ENCODE data around the gene RNF13. TPM values are rescaled to one million over a fixed set of nuclear protein-coding genes. Genes with fewer than 3 reads are reported as not detected.

RNF13 gene
- total RNA-seq, 1 experiment from 2014 or later, result 28.9 TPM

GRCh38 chr3:149816311-149816710, 3.3 kb downstream of the RNF13 start:
- DNase-seq (ENCODE audit: low spot score) (no peak), ATAC-seq (no peak)
- H3K4me3 Mint-ChIP-seq, result no peak overlapping the region
- H3K36me3 Mint-ChIP-seq, result 0 out of 2 replicates have a peak, but pooled peaks cover under 1% of the 10 kb centered on the region
- H3K9me3 Mint-ChIP-seq, result peaks cover under 1% of the 10 kb centered on the region
- H3K4me1 Mint-ChIP-seq, result peaks cover 61% of the 10 kb centered on the region
- no peak overlapping the region for H3K27ac Mint-ChIP-seq
- no peak for TF ChIP-seq RORB (CRISPR knock-in tag; IDR thresholded peaks at IDR 0.05)
- TF ChIP-seq GRHL2 (CRISPR knock-in tag; IDR thresholded peaks at IDR 0.05; ENCODE audit: insufficient replicate concordance, severe bottlenecking), result no peak
- no peak for TF ChIP-seq NFATC4 (CRISPR knock-in tag; IDR thresholded peaks at IDR 0.05)
- TF ChIP-seq ZBTB21 (CRISPR knock-in tag; IDR thresholded peaks at IDR 0.05; ENCODE audit: borderline replicate concordance), result no peak
- TF ChIP-seq SP1 (CRISPR knock-in tag; conservative IDR thresholded peaks at IDR 0.05), result no peak
- TF ChIP-seq ELF4 (CRISPR knock-in tag; IDR thresholded peaks at IDR 0.05; ENCODE audit: low read depth), result no peak
- TF ChIP-seq MLX (CRISPR knock-in tag; IDR thresholded peaks at IDR 0.05), result no peak
- TF ChIP-seq SOX15 (CRISPR knock-in tag; IDR thresholded peaks at IDR 0.05), result no peak
- no peak for TF ChIP-seq FOXJ3 (CRISPR knock-in tag; IDR thresholded peaks at IDR 0.05; ENCODE audit: borderline replicate concordance)
- TF ChIP-seq, protein P1, sequence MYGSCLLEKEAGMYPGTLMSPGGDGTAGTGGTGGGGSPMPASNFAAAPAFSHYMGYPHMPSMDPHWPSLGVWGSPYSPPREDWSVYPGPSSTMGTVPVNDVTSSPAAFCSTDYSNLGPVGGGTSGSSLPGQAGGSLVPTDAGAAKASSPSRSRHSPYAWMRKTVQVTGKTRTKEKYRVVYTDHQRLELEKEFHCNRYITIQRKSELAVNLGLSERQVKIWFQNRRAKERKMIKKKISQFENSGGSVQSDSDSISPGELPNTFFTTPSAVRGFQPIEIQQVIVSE (CRISPR knock-in tag; IDR thresholded peaks at IDR 0.05; ENCODE audit: borderline replicate concordance), result no peak
- TF ChIP-seq MAX (CRISPR knock-in tag; IDR thresholded peaks at IDR 0.05), result no peak
- TF ChIP-seq MXD4 (CRISPR knock-in tag; IDR thresholded peaks at IDR 0.05; ENCODE audit: borderline replicate concordance), result no peak
- TF ChIP-seq, protein P2, sequence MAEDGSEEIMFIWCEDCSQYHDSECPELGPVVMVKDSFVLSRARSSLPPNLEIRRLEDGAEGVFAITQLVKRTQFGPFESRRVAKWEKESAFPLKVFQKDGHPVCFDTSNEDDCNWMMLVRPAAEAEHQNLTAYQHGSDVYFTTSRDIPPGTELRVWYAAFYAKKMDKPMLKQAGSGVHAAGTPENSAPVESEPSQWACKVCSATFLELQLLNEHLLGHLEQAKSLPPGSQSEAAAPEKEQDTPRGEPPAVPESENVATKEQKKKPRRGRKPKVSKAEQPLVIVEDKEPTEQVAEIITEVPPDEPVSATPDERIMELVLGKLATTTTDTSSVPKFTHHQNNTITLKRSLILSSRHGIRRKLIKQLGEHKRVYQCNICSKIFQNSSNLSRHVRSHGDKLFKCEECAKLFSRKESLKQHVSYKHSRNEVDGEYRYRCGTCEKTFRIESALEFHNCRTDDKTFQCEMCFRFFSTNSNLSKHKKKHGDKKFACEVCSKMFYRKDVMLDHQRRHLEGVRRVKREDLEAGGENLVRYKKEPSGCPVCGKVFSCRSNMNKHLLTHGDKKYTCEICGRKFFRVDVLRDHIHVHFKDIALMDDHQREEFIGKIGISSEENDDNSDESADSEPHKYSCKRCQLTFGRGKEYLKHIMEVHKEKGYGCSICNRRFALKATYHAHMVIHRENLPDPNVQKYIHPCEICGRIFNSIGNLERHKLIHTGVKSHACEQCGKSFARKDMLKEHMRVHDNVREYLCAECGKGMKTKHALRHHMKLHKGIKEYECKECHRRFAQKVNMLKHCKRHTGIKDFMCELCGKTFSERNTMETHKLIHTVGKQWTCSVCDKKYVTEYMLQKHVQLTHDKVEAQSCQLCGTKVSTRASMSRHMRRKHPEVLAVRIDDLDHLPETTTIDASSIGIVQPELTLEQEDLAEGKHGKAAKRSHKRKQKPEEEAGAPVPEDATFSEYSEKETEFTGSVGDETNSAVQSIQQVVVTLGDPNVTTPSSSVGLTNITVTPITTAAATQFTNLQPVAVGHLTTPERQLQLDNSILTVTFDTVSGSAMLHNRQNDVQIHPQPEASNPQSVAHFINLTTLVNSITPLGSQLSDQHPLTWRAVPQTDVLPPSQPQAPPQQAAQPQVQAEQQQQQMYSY (CRISPR knock-in tag; IDR thresholded peaks at IDR 0.05), result no peak
- TF ChIP-seq E2F4 (CRISPR knock-in tag; IDR thresholded peaks at IDR 0.05; ENCODE audit: borderline replicate concordance, low read depth), result no peak
- TF ChIP-seq, protein P3, sequence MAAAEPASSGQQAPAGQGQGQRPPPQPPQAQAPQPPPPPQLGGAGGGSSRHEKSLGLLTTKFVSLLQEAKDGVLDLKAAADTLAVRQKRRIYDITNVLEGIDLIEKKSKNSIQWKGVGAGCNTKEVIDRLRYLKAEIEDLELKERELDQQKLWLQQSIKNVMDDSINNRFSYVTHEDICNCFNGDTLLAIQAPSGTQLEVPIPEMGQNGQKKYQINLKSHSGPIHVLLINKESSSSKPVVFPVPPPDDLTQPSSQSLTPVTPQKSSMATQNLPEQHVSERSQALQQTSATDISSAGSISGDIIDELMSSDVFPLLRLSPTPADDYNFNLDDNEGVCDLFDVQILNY (CRISPR knock-in tag; IDR thresholded peaks at IDR 0.05), result no peak
- TF ChIP-seq, protein P4, sequence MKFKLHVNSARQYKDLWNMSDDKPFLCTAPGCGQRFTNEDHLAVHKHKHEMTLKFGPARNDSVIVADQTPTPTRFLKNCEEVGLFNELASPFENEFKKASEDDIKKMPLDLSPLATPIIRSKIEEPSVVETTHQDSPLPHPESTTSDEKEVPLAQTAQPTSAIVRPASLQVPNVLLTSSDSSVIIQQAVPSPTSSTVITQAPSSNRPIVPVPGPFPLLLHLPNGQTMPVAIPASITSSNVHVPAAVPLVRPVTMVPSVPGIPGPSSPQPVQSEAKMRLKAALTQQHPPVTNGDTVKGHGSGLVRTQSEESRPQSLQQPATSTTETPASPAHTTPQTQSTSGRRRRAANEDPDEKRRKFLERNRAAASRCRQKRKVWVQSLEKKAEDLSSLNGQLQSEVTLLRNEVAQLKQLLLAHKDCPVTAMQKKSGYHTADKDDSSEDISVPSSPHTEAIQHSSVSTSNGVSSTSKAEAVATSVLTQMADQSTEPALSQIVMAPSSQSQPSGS (CRISPR knock-in tag; IDR thresholded peaks at IDR 0.05; ENCODE audit: borderline replicate concordance, low read depth), result no peak
- no peak for TF ChIP-seq EMX1 (CRISPR knock-in tag; IDR thresholded peaks at IDR 0.05)
- no peaks in the 10 kb centered on the region for H3K27me3 Mint-ChIP-seq (ENCODE audit: low read depth)
- ChIA-PET POLR2A (no interaction called here), CTCF (interaction anchor here (0.7 kb wide), 1 partner anchor 8 kb away, joined by 6 read pairs; no protein-coding TSS in a partner anchor)

All from WTC11 (cell line).